Keratinocyte (primary cell): Measurements from ENCODE around the gene VTI1A. TPM values are rescaled to one million over a fixed set of nuclear protein-coding genes. Genes with fewer than 3 reads are reported as not detected.

Source experiments
- DNase-seq: peaks from one replicate; pipeline ENCODE4 v3.0.0-alpha.2; 2011; ENCODE audit warnings: low read depth, missing footprints, low spot score
- FAIRE-seq: peaks from 2 replicates; lab custom pipeline; 2011; peaks lifted over from hg19 to GRCh38; lab: Jason Lieb, UNC
- H2AFZ ChIP-seq: 2 replicates; pipeline ENCODE4 v1.6.0; 2012; ENCODE audit warnings: low read length, control low read depth, inconsistent platforms; ENCODE audit not compliant: control insufficient read depth
- H3K27ac ChIP-seq: 2 replicates; pipeline ENCODE4 v1.5.1; 2011; ENCODE audit warnings: low read length; ENCODE audit not compliant: control insufficient read depth, insufficient read depth
- H3K27me3 ChIP-seq: 3 replicates; pipeline ENCODE4 v1.6.0; 2011; ENCODE audit warnings: low read length; ENCODE audit not compliant: control insufficient read depth, insufficient read depth; ENCODE audit errors: extremely low read depth
- H3K36me3 ChIP-seq, 2 experiments: 2 replicates in 1 of 2; 3 replicates in 1 of 2; pipeline ENCODE4 v1.5.1; 2011; ENCODE audit warnings: low read length in 2 of 2, mild to moderate bottlenecking in 1 of 2; ENCODE audit not compliant: control insufficient read depth in 2 of 2, insufficient read depth in 2 of 2; ENCODE audit errors: extremely low read depth in 1 of 2
- H3K4me1 ChIP-seq: 3 replicates; pipeline ENCODE4 v1.5.1; 2011; ENCODE audit warnings: low read length; ENCODE audit not compliant: control insufficient read depth, insufficient read depth; ENCODE audit errors: extremely low read depth
- H3K4me2 ChIP-seq: 3 replicates; pipeline ENCODE4 v1.6.0; 2011; ENCODE audit warnings: low read depth, low read length; ENCODE audit not compliant: control insufficient read depth, insufficient read depth; ENCODE audit errors: extremely low read depth
- H3K4me3 ChIP-seq, 3 experiments: fragments of 200-600 bp in 1 of 3; sonication (generic) in 1 of 3; 2 replicates in 2 of 3; 3 replicates in 1 of 3; pipeline ENCODE4 v1.5.1; 2011 to 2016; ENCODE audit warnings: low read length in 3 of 3, mild to moderate bottlenecking in 3 of 3, control low read depth in 2 of 3, inconsistent platforms in 1 of 3, low read depth in 1 of 3, mixed read lengths in 1 of 3, mixed run types in 1 of 3, moderate library complexity in 1 of 3; ENCODE audit not compliant: control insufficient read depth in 2 of 3, insufficient read depth in 2 of 3; ENCODE audit errors: extremely low read depth in 1 of 3
- H3K79me2 ChIP-seq: 2 replicates; pipeline ENCODE4 v1.6.0; 2012; ENCODE audit warnings: low read length; ENCODE audit not compliant: control insufficient read depth, insufficient read depth
- H3K9ac ChIP-seq: 3 replicates; pipeline ENCODE4 v1.6.0; 2011; ENCODE audit warnings: low read length; ENCODE audit not compliant: control insufficient read depth, insufficient read depth; ENCODE audit errors: extremely low read depth
- H3K9me1 ChIP-seq: 3 replicates; pipeline ENCODE4 v1.6.0; 2011; ENCODE audit warnings: low read length; ENCODE audit not compliant: control insufficient read depth, insufficient read depth; ENCODE audit errors: extremely low read depth
- H3K9me3 ChIP-seq: 2 replicates; pipeline ENCODE4 v1.5.1; 2012; ENCODE audit warnings: low read depth, low read length; ENCODE audit not compliant: control insufficient read depth
- H4K20me1 ChIP-seq: 3 replicates; pipeline ENCODE4 v1.6.0; 2011; ENCODE audit warnings: low read length; ENCODE audit not compliant: control insufficient read depth, insufficient read depth; ENCODE audit errors: extremely low read depth
- CTCF ChIP-seq, 3 experiments: IDR thresholded peaks in 1 of 3; conservative IDR thresholded peaks in 1 of 3; optimal IDR thresholded peaks in 1 of 3; 2 replicates in 2 of 3; 3 replicates in 1 of 3; pipeline versions ENCODE3 to v1.5.1; 2011; ENCODE audit warnings: low read length in 3 of 3, mild to moderate bottlenecking in 3 of 3, moderate library complexity in 2 of 3, control low read depth in 1 of 3, inconsistent platforms in 1 of 3; ENCODE audit not compliant: insufficient read depth in 2 of 3; ENCODE audit errors: extremely low read depth in 1 of 3
- EZH2 ChIP-seq: IDR thresholded peaks from one replicate; pipeline ENCODE4 v1.6.1; 2012; ENCODE audit warnings: inconsistent platforms, mild to moderate bottlenecking, low read length, moderate library complexity
- dilution Hi-C: fragments of 300-500 bp; cut with MboI; formaldehyde crosslinking; loops from one replicate; pipeline ENCODE4 v1.7.0; 2020; ENCODE audit warnings: low sequenced_read_pairs; ENCODE audit not compliant: extremely low pct_ligation_motif_present
- polyA plus RNA-seq, 5 experiments: library from polyadenylated mRNA; depleted of rRNA in 3 of 5; stranded (reverse) in 3 of 5; stranded (forward) in 1 of 5; unstranded in 1 of 5; fragments of >200 nt; gene quantifications; 1 replicate in 1 of 5; 2 replicates in 3 of 5; 3 replicates in 1 of 5; pipeline versions ENCODE4 v1.2.1 to v1.2.3, GENCODE V29; 2011 to 2012; ENCODE audit warnings: missing spikeins in 2 of 5, low read depth in 1 of 5, low replicate concordance in 1 of 5

VTI1A gene
- polyA plus RNA-seq, 1 donor (not counting 4 experiments of a cell fraction or from before 2014, with no cell fraction given) = 18.5 TPM

- DNase-seq (no peak), FAIRE-seq (no peak)
- Histone ChIP-seq H3K79me2 (no peaks in the 10 kb centered on the region), H3K4me3 (no peak overlapping the region), H3K9ac (no peak overlapping the region), H3K9me3 (no peaks in the 10 kb centered on the region), H3K27me3 (no peaks in the 10 kb centered on the region), H3K27ac (no peak overlapping the region), H3K36me3 (no peaks in the 10 kb centered on the region), H3K4me2 (no peak overlapping the region), H3K9me1 (no peaks in the 10 kb centered on the region), H4K20me1 (no peaks in the 10 kb centered on the region), H2AFZ (no peak overlapping the region), H3K4me1 (no peaks in the 10 kb centered on the region)
- dilution Hi-C loops = no loop called here
- no peak for TF ChIP-seq CTCF (optimal IDR thresholded peaks at IDR 0.05 in 1 of 3, IDR thresholded peaks at IDR 0.05 in 1 of 3, conservative IDR thresholded peaks at IDR 0.05 in 1 of 3; ENCODE audit: extremely low read depth in 1 of 3, insufficient read depth in 2 of 3, low read length in 3 of 3)
- no peak for TF ChIP-seq EZH2
These were observed 45.7 kb downstream of the VTI1A start for GRCh38 chr10:112492736-112493135.

GRCh38 chr10:112497347-112497950, 50.4 kb downstream of the VTI1A start:
- dilution Hi-C loops = no loop called here
- TF ChIP-seq EZH2 = no peak
- no peak for TF ChIP-seq CTCF (optimal IDR thresholded peaks at IDR 0.05 in 1 of 3, IDR thresholded peaks at IDR 0.05 in 1 of 3, conservative IDR thresholded peaks at IDR 0.05 in 1 of 3; ENCODE audit: extremely low read depth in 1 of 3, insufficient read depth in 2 of 3, low read length in 3 of 3)

More at GRCh38 chr10:112497347-112497950, 50.4 kb downstream of the VTI1A start:
- Histone ChIP-seq H3K9ac (no peak overlapping the region), H2AFZ (no peak overlapping the region), H4K20me1 (no peaks in the 10 kb centered on the region), H3K36me3 (no peaks in the 10 kb centered on the region), H3K9me3 (no peaks in the 10 kb centered on the region), H3K9me1 (no peaks in the 10 kb centered on the region), H3K79me2 (no peaks in the 10 kb centered on the region), H3K4me2 (no peak overlapping the region), H3K27ac (no peak overlapping the region), H3K4me3 (no peak overlapping the region), H3K27me3 (no peaks in the 10 kb centered on the region), H3K4me1 (no peaks in the 10 kb centered on the region)
- FAIRE-seq = no peak
- no peak for DNase-seq
